Activated CD8-positive, alpha-beta memory T cell treated with anti-CD3 and anti-CD28 coated beads, Interleukin-2, amount 50 U/mL, for 1 hour (primary cell): ENCODE measurements around the gene C11orf21.

Experiments
- DNase-seq: peaks from one replicate; pipeline ENCODE4 v3.0.0-alpha.2; 2020; ENCODE audit errors: extremely low read depth

C11orf21 gene

GRCh38 chr11:2320568-2321310 lies 19.0 kb upstream of the C11orf21 start:
- no peak for DNase-seq

- DNase-seq, result no peak
Observed at GRCh38 chr11:2319791-2320472, 18.2 kb upstream of the C11orf21 start.

GRCh38 chr11:2318707-2319106 lies 17.0 kb upstream of the C11orf21 start:
- no peak for DNase-seq

GRCh38 chr11:2318123-2318522 lies 16.4 kb upstream of the C11orf21 start:
- DNase-seq, result no peak

GRCh38 chr11:2317354-2318050 lies 15.8 kb upstream of the C11orf21 start:
- DNase-seq, result no peak

GRCh38 chr11:2316963-2317244 lies 15.2 kb upstream of the C11orf21 start:
- no peak for DNase-seq

GRCh38 chr11:2316169-2316962 lies 14.6 kb upstream of the C11orf21 start:
- no peak for DNase-seq

- no peak for DNase-seq
Observed at GRCh38 chr11:2315395-2316168, 13.9 kb upstream of the C11orf21 start.

- no peak for DNase-seq
Observed at GRCh38 chr11:2314525-2315394, 13.0 kb upstream of the C11orf21 start.

GRCh38 chr11:2314136-2314524 lies 12.4 kb upstream of the C11orf21 start:
- DNase-seq, result no peak

- DNase-seq, result no peak
Observed at GRCh38 chr11:2313051-2313951, 11.6 kb upstream of the C11orf21 start.

GRCh38 chr11:2312232-2313042 lies 10.7 kb upstream of the C11orf21 start:
- DNase-seq, result no peak

- no peak for DNase-seq
Observed at GRCh38 chr11:2311353-2312133, 9.8 kb upstream of the C11orf21 start.

- DNase-seq, result no peak
Observed at GRCh38 chr11:2310786-2311352, 9.2 kb upstream of the C11orf21 start.

GRCh38 chr11:2310073-2310785 lies 8.5 kb upstream of the C11orf21 start:
- DNase-seq, result no peak

GRCh38 chr11:2309251-2310072 lies 7.7 kb upstream of the C11orf21 start:
- DNase-seq, result no peak
